Fibroblast of gingiva (primary cell): ENCODE data around the gene GIMAP7.
"Not testable (repeated sequence)": the region's sequence is repeated elsewhere in the genome, so short reads cannot be mapped to it uniquely, and the experiment has no call there.

Source experiments
- DNase-seq: peaks from one replicate; pipeline ENCODE4 v3.0.0-alpha.2; 2011; ENCODE audit warnings: low read depth

GIMAP7 gene

GRCh38 chr7:150514748-150515222 is at the start of gene GIMAP7:
Gene GIMAP7, plus strand, starts transcription at chr7:150514872. Its CDS starts 5,103 bp downstream, at chr7:150519975.
- DNase-seq = no peak

- DNase-seq = no peak
Measured at GRCh38 chr7:150464962-150465361, 49.7 kb upstream of the GIMAP7 start.

- no peak for DNase-seq
Measured at GRCh38 chr7:150465414-150465813, 49.3 kb upstream of the GIMAP7 start.

- no peak for DNase-seq
Measured at GRCh38 chr7:150466477-150466876, 48.2 kb upstream of the GIMAP7 start.

- DNase-seq = no peak
Measured at GRCh38 chr7:150468241-150468640, 46.4 kb upstream of the GIMAP7 start.

- no peak for DNase-seq
Measured at GRCh38 chr7:150471886-150472285, 42.8 kb upstream of the GIMAP7 start.

GRCh38 chr7:150473902-150474301 is 40.8 kb upstream of the GIMAP7 start:
- no peak for DNase-seq

- no peak for DNase-seq
Measured at GRCh38 chr7:150476285-150476684, 38.4 kb upstream of the GIMAP7 start.

GRCh38 chr7:150476819-150477631 is 37.6 kb upstream of the GIMAP7 start:
- DNase-seq = no peak

GRCh38 chr7:150479023-150479716 is 35.5 kb upstream of the GIMAP7 start:
- no peak for DNase-seq

- no peak for DNase-seq
Measured at GRCh38 chr7:150481186-150481920, 33.3 kb upstream of the GIMAP7 start.

GRCh38 chr7:150481922-150482321 is 32.8 kb upstream of the GIMAP7 start:
- DNase-seq = no peak

- DNase-seq = not testable (repeated sequence)
Measured at GRCh38 chr7:150483514-150483913, 31.2 kb upstream of the GIMAP7 start.

- DNase-seq = not testable (repeated sequence)
Measured at GRCh38 chr7:150484071-150484470, 30.6 kb upstream of the GIMAP7 start.

- no peak for DNase-seq
Measured at GRCh38 chr7:150487625-150488024, 27.0 kb upstream of the GIMAP7 start.

GRCh38 chr7:150489782-150490181 is 24.9 kb upstream of the GIMAP7 start:
- DNase-seq = no peak

- DNase-seq = not testable (repeated sequence)
Measured at GRCh38 chr7:150493442-150493841, 21.2 kb upstream of the GIMAP7 start.

GRCh38 chr7:150502519-150502918 is 12.2 kb upstream of the GIMAP7 start:
- DNase-seq = no peak

GRCh38 chr7:150503155-150503554 is 11.5 kb upstream of the GIMAP7 start:
- DNase-seq = no peak

- no peak for DNase-seq
Measured at GRCh38 chr7:150503581-150503980, 11.1 kb upstream of the GIMAP7 start.

- DNase-seq = no peak
Measured at GRCh38 chr7:150507947-150508602, 6.6 kb upstream of the GIMAP7 start.

- no peak for DNase-seq
Measured at GRCh38 chr7:150511048-150511447, 3.6 kb upstream of the GIMAP7 start.
